NCI-H2081 (cell line): ENCODE data around the gene MRPL45.

Source experiments
- DNase-seq, 2 experiments: peaks; one replicate each; lab custom pipeline; 2025; lab: John Stamatoyannopoulos, UW

The MRPL45 gene

DNA sequence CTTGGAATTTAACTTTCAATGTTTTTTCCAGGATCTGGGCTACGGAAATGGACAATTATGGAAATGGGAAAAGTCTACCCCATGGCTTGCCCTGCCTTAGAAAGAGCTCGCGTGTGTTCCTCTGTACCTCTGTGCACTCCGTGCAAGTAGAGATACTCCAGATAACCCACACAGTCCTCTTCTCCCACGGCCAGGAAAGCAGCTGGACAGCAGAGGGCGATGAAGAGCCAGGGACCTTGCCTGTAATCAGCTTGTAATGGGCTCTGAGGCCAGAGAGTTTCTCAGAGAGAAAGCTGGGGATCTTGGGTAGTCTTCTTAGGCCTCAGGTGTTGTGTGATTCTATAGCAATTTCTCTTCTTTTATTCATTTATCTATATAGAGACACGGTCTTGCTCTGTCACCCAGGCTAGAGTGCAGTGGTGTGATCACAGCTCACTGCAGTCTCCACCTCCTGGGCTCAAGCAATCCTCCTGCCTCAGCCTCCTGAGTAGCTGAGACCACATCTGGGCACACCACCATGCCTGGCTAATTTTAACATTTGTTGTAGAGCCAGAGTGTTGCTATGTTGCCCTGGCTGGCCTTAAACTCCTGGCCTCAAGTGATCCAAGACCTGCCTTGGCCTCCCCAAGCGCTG, 52.2 kb downstream of the MRPL45 start:
- peak; percentile 83 to 86 for DNase-seq

GRCh38 chr17:38350035-38350434, 53.1 kb downstream of the MRPL45 start:
- DNase-seq: no peak

- DNase-seq: peak; percentile 96 to 97
Observed at GRCh38 chr17:38351412-38352222, 54.6 kb downstream of the MRPL45 start, which contains the start of gene SOCS7. Gene SOCS7, plus strand, starts transcription at chr17:38351844. Its CDS starts 209 bp downstream, at chr17:38352053.

DNA sequence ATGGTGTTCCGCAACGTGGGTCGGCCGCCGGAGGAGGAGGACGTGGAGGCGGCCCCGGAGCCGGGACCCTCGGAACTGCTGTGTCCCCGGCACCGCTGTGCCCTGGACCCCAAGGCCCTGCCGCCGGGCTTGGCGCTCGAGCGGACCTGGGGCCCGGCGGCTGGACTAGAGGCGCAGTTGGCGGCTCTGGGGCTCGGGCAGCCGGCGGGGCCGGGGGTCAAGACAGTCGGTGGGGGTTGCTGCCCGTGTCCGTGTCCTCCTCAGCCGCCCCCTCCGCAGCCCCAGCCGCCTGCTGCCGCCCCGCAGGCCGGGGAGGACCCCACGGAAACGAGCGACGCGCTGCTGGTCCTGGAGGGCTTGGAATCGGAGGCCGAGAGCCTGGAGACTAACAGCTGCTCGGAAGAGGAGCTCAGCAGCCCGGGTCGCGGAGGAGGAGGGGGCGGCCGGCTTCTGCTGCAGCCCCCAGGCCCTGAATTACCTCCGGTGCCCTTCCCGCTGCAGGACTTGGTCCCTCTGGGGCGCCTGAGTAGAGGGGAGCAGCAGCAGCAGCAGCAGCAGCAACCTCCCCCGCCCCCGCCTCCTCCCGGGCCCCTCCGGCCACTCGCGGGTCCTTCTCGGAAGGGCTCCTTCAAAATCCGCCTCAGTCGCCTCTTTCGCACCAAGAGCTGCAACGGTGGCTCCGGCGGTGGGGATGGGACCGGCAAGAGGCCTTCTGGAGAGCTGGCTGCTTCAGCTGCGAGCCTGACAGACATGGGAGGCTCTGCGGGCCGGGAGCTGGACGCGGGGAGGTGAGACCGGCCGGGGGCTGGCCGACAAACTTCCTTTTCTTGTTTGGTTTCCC, 55.5 kb downstream of the MRPL45 start:
- DNase-seq: peak in 1 of 2 experiments; percentile 38

DNA sequence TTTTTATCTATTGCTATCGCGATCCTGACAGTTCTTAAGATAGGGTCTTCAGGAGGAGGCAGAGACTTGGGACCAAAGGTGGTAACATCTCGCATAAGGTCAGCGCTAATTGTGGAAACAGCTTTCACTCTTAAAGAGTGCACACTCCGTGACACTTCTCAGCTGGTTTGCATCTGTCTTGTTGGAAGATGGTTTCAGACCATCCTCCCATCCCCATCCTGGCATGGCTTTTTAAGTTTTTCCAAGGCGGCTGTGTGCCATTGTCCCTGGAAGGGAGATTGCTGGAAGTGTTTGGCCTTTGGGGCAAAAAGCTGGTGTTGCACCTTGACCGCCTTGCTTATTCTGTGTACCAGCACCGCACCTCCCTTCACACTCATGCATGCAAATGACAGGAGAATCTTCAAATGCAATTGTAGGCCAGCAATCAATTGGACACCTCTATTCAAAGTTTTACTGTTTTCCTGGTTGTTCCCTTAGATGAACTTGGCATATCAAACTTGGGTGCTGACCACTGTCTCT, 56.2 kb downstream of the MRPL45 start:
- DNase-seq: no peak

DNA sequence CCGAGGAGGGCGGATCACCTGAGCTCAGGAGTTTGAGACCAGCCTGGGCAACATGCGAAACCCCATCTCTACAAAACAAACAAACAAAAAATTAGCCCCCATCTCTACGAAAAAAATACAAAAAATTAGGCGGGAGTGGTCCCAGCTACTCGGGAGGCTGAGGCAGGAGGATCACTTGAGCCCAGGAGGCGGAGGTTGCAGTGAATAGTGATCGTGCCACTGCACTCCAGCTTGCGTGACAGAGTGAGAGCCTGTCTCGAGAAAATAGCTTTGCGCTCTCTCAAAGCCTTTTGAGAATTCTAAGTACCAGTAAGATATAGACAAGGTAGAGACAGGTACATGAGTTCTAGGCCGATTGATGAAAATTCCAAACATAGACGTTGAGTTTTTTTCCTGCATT, 56.7 kb downstream of the MRPL45 start:
- no peak for DNase-seq

DNA sequence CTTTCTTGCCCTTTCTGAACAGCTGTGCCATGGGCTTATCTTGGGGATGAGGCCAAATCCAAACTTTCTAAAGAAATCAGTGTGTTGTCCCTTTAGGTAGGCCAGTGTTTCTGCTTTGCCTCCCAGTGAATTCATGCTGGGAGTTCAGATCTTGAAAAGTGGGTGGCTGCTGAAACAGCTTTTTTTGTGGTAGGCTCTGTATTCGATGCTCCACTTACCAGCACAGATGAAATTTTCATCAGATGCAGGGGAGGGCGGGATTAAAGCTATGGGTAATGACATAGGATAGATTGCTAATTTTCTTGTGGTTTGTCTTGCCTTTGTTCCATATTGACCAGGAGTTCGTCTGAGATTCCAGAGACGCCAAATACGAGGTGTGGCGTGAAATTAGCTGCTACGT, 57.5 kb downstream of the MRPL45 start:
- DNase-seq: no peak

GRCh38 chr17:38355251-38355650, 58.3 kb downstream of the MRPL45 start:
- no peak for DNase-seq

GRCh38 chr17:38357486-38358123, 60.6 kb downstream of the MRPL45 start:
- DNase-seq: no peak

- no peak for DNase-seq
Observed at GRCh38 chr17:38358586-38359513, 61.9 kb downstream of the MRPL45 start.

GRCh38 chr17:38361694-38362465, 64.9 kb downstream of the MRPL45 start:
- DNase-seq: no peak

- DNase-seq: no peak
Observed at GRCh38 chr17:38363016-38363415, 66.0 kb downstream of the MRPL45 start.

GRCh38 chr17:38364741-38365140, 67.8 kb downstream of the MRPL45 start:
- DNase-seq: no peak

- DNase-seq: no peak
Observed at GRCh38 chr17:38369124-38369886, 72.3 kb downstream of the MRPL45 start.
